ENCODE data around the gene DVL3. TPM values are rescaled to one million over a fixed set of nuclear protein-coding genes. Genes with fewer than 3 reads are reported as not detected.

The DVL3 gene
- total RNA-seq, 1 experiment from 2014 or later: 106 TPM

DNA sequence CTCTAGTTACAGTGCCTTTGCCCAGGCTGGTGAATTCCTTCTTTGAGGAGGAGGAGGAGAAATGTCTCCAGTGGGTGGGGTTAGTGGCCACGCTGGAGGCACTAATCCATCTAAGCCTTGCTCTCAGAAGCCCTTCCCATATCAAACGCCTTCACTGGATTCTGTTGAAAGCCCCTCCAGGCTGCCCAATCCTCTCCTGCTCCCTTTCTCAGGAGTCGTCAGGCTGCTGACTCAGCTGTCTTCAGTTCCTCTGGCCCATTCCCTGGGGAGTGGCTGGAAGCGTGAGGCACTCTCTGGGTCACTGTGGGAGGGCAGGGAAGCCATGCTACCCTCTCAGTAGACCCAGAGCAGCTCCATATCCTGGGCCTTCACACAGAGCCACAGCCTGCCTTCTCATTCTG, 22.2 kb downstream of the DVL3 start:
- Mint-ChIP-seq H3K4me3 (ENCODE audit: low read depth, unreplicated experiment) (no peak overlapping the region), H3K27ac (ENCODE audit: unreplicated experiment) (no peak overlapping the region), H3K27me3 (ENCODE audit: unreplicated experiment) (no peaks in the 10 kb centered on the region), H3K9me3 (ENCODE audit: low read depth, unreplicated experiment) (no peaks in the 10 kb centered on the region), H3K4me1 (ENCODE audit: low read depth, unreplicated experiment) (peaks cover 8% of the 10 kb centered on the region), H3K36me3 (ENCODE audit: insufficient read depth, unreplicated experiment) (peaks cover 56% of the 10 kb centered on the region)
- DNase-seq: no peak
- TF ChIP-seq, protein P1, sequence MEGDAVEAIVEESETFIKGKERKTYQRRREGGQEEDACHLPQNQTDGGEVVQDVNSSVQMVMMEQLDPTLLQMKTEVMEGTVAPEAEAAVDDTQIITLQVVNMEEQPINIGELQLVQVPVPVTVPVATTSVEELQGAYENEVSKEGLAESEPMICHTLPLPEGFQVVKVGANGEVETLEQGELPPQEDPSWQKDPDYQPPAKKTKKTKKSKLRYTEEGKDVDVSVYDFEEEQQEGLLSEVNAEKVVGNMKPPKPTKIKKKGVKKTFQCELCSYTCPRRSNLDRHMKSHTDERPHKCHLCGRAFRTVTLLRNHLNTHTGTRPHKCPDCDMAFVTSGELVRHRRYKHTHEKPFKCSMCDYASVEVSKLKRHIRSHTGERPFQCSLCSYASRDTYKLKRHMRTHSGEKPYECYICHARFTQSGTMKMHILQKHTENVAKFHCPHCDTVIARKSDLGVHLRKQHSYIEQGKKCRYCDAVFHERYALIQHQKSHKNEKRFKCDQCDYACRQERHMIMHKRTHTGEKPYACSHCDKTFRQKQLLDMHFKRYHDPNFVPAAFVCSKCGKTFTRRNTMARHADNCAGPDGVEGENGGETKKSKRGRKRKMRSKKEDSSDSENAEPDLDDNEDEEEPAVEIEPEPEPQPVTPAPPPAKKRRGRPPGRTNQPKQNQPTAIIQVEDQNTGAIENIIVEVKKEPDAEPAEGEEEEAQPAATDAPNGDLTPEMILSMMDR (IDR thresholded peaks at IDR 0.05; ENCODE audit: unreplicated experiment): no peak
- intact Hi-C loops (cut with micrococcal nuclease; ENCODE audit: unreplicated experiment): no loop called here
- BruUV-seq (replicated peaks): no TSS peak
- CTCF ChIA-PET: no interaction called here

DNA sequence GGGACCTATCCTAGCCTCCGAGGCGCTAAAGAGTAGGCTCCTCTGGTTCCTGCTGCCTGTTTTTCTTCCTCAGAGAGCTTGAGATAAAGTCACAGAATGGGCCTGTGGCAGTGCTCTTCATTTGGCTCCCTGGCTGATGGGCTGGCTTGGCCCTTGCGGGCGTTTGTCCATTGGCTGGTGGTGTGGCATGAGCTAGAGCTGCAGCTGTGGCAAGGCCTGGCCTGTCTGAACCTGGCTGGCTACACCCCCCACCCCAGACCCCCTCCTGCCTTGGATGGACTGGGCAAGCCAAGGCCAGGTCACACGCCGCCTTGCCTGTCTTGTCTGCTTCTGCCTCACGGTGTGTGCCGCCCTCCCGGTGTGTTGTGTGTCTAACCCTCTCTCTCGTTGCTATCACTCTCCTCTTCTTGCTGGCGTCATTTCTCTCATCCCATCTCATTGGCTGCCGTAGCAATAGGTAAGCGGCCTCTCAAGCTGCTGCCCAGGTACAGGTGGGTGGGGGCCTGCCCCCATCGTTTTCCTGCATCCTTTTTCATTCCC, 22.7 kb downstream of the DVL3 start:
- Mint-ChIP-seq H3K27me3 (ENCODE audit: unreplicated experiment) (no peaks in the 10 kb centered on the region), H3K36me3 (ENCODE audit: insufficient read depth, unreplicated experiment) (peaks cover 56% of the 10 kb centered on the region), H3K4me1 (ENCODE audit: low read depth, unreplicated experiment) (peaks cover 8% of the 10 kb centered on the region), H3K4me3 (ENCODE audit: low read depth, unreplicated experiment) (no peak overlapping the region), H3K27ac (ENCODE audit: unreplicated experiment) (no peak overlapping the region), H3K9me3 (ENCODE audit: low read depth, unreplicated experiment) (no peaks in the 10 kb centered on the region)
- TF ChIP-seq, protein P1 (IDR thresholded peaks at IDR 0.05; ENCODE audit: unreplicated experiment): no peak
- intact Hi-C loops (cut with micrococcal nuclease; ENCODE audit: unreplicated experiment): no loop called here
- CTCF ChIA-PET: interaction anchor here (0.6 kb wide), 1 partner anchor 807 kb away, joined by 3 read pairs; no protein-coding TSS in a partner anchor
- DNase-seq: no peak
- BruUV-seq (replicated peaks): no TSS peak

DNA sequence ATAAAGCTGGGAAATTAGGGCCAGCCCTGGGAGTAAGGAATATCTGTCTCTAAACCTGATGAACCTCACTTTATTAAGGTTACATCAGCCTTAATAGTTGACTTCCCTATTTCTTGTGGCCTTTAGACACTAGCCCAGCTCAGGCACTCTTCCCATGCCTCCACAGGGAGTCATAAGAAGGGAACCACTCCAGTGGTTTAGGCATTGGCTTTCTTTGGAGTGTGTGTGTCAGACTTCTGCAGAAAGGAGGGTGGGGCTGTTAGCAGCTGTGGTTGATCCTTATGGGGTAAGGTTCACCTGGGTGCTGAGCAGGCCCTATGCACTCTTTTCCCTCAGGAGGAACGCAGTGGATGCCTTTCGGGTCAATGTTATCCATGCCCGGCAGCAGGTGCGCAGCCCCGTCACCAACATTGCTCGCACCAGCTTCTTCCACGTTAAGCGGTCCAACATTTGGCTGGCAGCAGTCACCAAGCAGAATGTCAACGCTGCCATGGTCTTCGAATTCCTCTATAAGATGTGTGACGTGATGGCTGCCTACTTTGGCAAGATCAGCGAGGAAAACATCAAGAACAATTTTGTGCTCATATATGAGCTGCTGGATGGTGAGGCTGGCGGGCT, 23.5 kb downstream of the DVL3 start:
- BruUV-seq (replicated peaks): no TSS peak
- no peak overlapping the region for H3K4me3 Mint-ChIP-seq (ENCODE audit: low read depth, unreplicated experiment)
- intact Hi-C loops (cut with micrococcal nuclease; ENCODE audit: unreplicated experiment): no loop called here

DNA sequence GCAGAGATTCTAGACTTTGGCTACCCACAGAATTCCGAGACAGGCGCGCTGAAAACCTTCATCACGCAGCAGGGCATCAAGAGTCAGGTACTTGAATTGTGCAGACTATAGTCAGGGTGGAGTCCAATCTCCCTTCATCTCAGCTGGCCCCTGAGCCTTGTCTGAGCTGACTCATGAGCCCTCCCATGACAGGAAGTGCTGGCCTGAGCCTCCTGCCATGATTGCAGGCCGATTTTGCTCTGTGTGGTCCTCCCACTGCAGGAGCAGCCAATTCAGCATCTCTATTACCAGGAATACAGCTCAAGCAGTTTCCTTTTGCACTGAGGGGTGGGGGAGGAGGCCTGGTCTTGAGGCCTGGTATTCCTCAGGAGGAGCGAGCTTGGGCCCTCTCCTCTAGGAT, 25.0 kb downstream of the DVL3 start:
- no TSS peak for BruUV-seq (replicated peaks)
- CTCF ChIA-PET: interaction anchor here (0.7 kb wide), 1 partner anchor 11 kb away, joined by 3 read pairs; no protein-coding TSS in a partner anchor
- H3K27ac Mint-ChIP-seq (ENCODE audit: unreplicated experiment): no peak overlapping the region

More for the DNA sequence above, 23.5 kb downstream of the DVL3 start:
- Mint-ChIP-seq H3K4me1 (ENCODE audit: low read depth, unreplicated experiment) (peaks cover 8% of the 10 kb centered on the region), H3K27ac (ENCODE audit: unreplicated experiment) (no peak overlapping the region), H3K9me3 (ENCODE audit: low read depth, unreplicated experiment) (no peaks in the 10 kb centered on the region), H3K36me3 (ENCODE audit: insufficient read depth, unreplicated experiment) (peaks cover 57% of the 10 kb centered on the region), H3K27me3 (ENCODE audit: unreplicated experiment) (no peaks in the 10 kb centered on the region)
- CTCF ChIA-PET: interaction anchor here (0.6 kb wide), 1 partner anchor 68 kb away, joined by 3 read pairs; no protein-coding TSS in a partner anchor
- DNase-seq: no peak
- TF ChIP-seq, protein P1 (IDR thresholded peaks at IDR 0.05; ENCODE audit: unreplicated experiment): no peak

More for the DNA sequence above, 25.0 kb downstream of the DVL3 start:
- Mint-ChIP-seq H3K27me3 (ENCODE audit: unreplicated experiment) (no peaks in the 10 kb centered on the region), H3K36me3 (ENCODE audit: insufficient read depth, unreplicated experiment) (peaks cover 64% of the 10 kb centered on the region), H3K4me3 (ENCODE audit: low read depth, unreplicated experiment) (no peak overlapping the region), H3K9me3 (ENCODE audit: low read depth, unreplicated experiment) (no peaks in the 10 kb centered on the region), H3K4me1 (ENCODE audit: low read depth, unreplicated experiment) (peaks cover 12% of the 10 kb centered on the region)
- TF ChIP-seq, protein P1 (IDR thresholded peaks at IDR 0.05; ENCODE audit: unreplicated experiment): no peak
- intact Hi-C loops (cut with micrococcal nuclease; ENCODE audit: unreplicated experiment): no loop called here
- DNase-seq: no peak
